HepG2 (cell line): Measurements from ENCODE around the gene REST. TPM values are rescaled to one million over a fixed set of nuclear protein-coding genes. Genes with fewer than 3 reads are reported as not detected.
A peak's percentile ranks its signal among the peaks of the same experiment; 100 is the strongest.

Experiments
- AHR ChIP-seq: IDR thresholded peaks from 2 replicates; pipeline ENCODE4 v1.6.1; 2018; ENCODE audit warnings: missing genetic modification reagents, missing compliant biosample characterization
- ATRX ChIP-seq: sonication (generic); formaldehyde crosslinking; IDR thresholded peaks from 2 replicates; pipeline ENCODE4 v1.4.0; 2020; ENCODE audit warnings: missing genetic modification reagents, borderline replicate concordance
- CEBPB ChIP-seq: IDR thresholded peaks from 2 replicates; pipeline ENCODE4 v1.6.1; 2011; ENCODE audit warnings: low read depth, low read length, improper control_type of control experiment, borderline replicate concordance
- CENPBD1 ChIP-seq: sonication (generic); formaldehyde crosslinking; IDR thresholded peaks from 2 replicates; pipeline ENCODE4 v1.8.0; 2022; ENCODE audit warnings: missing genetic modification reagents, low read depth, mild to moderate bottlenecking, borderline replicate concordance
- HIC2 ChIP-seq: sonication (generic); formaldehyde crosslinking; IDR thresholded peaks from 2 replicates; pipeline ENCODE4 v1.9.0; 2022; ENCODE audit warnings: low read depth, missing genetic modification reagents
- KMT2A ChIP-seq: sonication (generic); formaldehyde crosslinking; IDR thresholded peaks from 2 replicates; pipeline ENCODE4 v1.4.0; 2020; ENCODE audit warnings: missing genetic modification reagents
- MAFG ChIP-seq: sonication (generic); formaldehyde crosslinking; IDR thresholded peaks from 2 replicates; pipeline ENCODE4 v1.5.1; 2020; ENCODE audit warnings: mild to moderate bottlenecking, missing genetic modification reagents
- MIER3 ChIP-seq: IDR thresholded peaks from 2 replicates; pipeline ENCODE4 v1.6.1; 2016; ENCODE audit warnings: missing compliant biosample characterization, borderline replicate concordance
- NFKB2 ChIP-seq: sonication (generic); formaldehyde crosslinking; IDR thresholded peaks from 2 replicates; pipeline ENCODE4 v1.4.0; 2020; ENCODE audit warnings: missing genetic modification reagents, borderline replicate concordance
- SOX5 ChIP-seq: IDR thresholded peaks from 2 replicates; pipeline ENCODE4 v1.6.1; 2016; ENCODE audit warnings: borderline replicate concordance
- SP4 ChIP-seq: sonication (generic); formaldehyde crosslinking; IDR thresholded peaks from 2 replicates; pipeline ENCODE4 v1.8.1; 2023; ENCODE audit warnings: mild to moderate bottlenecking, missing genetic modification reagents
- ZMAT3 ChIP-seq: sonication (generic); formaldehyde crosslinking; conservative IDR thresholded peaks from 2 replicates; pipeline ENCODE4 v1.7.0; 2021; ENCODE audit warnings: missing genetic modification reagents
- ZMYM4 ChIP-seq: sonication (generic); formaldehyde crosslinking; IDR thresholded peaks from 2 replicates; pipeline ENCODE4 v1.8.1; 2023; ENCODE audit warnings: mild to moderate bottlenecking, missing genetic modification reagents
- ZNF276 ChIP-seq: sonication (generic); formaldehyde crosslinking; IDR thresholded peaks from 2 replicates; pipeline ENCODE4 v1.4.0; 2020; ENCODE audit warnings: mild to moderate bottlenecking, low read depth, missing genetic modification reagents
- ZNF282 ChIP-seq: fragments of 450-650 bp; IDR thresholded peaks from 2 replicates; pipeline ENCODE4 v1.6.1; 2018; ENCODE audit not compliant: partially characterized antibody
- polyA plus RNA-seq, 8 experiments: library from polyadenylated mRNA; depleted of rRNA in 3 of 8; stranded (reverse) in 7 of 8; unstranded in 1 of 8; fragments of >200 nt; fragmentation: Illumina TruSeq in 4 of 8; extraction: Trizol in 4 of 8; gene quantifications; 2 replicates each; pipeline versions ENCODE4 v1.2.1 to v1.2.3, GENCODE V29; 2011 to 2016; ENCODE audit warnings: low read depth in 4 of 8, missing spikeins in 1 of 8, mixed read lengths in 1 of 8; ENCODE audit not compliant: insufficient read depth in 1 of 8
- total RNA-seq, 5 experiments: library from RNA; depleted of rRNA; stranded (reverse); fragments of >200 nt; fragmentation: Illumina TruSeq; extraction: Trizol; gene quantifications; 2 replicates each; pipeline ENCODE4 v1.2.3, GENCODE V29; 2016; ENCODE audit warnings: low read depth in 1 of 5
- TF ChIP-seq, protein P1 (sequence below): sonication (generic); formaldehyde crosslinking; conservative IDR thresholded peaks from 2 replicates; pipeline ENCODE4 v1.4.0; 2020; ENCODE audit warnings: missing genetic modification reagents
- TF ChIP-seq, protein P2 (sequence below): sonication (generic); formaldehyde crosslinking; conservative IDR thresholded peaks from 2 replicates; pipeline ENCODE4 v1.4.0; 2020; ENCODE audit warnings: mild to moderate bottlenecking, missing genetic modification reagents, moderate library complexity
- TF ChIP-seq, protein P3 (sequence below): sonication (generic); formaldehyde crosslinking; IDR thresholded peaks from 2 replicates; pipeline ENCODE4 v1.8.0; 2022; ENCODE audit warnings: low read depth, missing genetic modification reagents

REST gene
- total and polyA plus RNA-seq, 2 of the 13 experiments (the other 11 are each of a cell fraction or from before 2014, with no cell fraction given), result 12.7 to 22.4 TPM

- TF ChIP-seq, protein P1, sequence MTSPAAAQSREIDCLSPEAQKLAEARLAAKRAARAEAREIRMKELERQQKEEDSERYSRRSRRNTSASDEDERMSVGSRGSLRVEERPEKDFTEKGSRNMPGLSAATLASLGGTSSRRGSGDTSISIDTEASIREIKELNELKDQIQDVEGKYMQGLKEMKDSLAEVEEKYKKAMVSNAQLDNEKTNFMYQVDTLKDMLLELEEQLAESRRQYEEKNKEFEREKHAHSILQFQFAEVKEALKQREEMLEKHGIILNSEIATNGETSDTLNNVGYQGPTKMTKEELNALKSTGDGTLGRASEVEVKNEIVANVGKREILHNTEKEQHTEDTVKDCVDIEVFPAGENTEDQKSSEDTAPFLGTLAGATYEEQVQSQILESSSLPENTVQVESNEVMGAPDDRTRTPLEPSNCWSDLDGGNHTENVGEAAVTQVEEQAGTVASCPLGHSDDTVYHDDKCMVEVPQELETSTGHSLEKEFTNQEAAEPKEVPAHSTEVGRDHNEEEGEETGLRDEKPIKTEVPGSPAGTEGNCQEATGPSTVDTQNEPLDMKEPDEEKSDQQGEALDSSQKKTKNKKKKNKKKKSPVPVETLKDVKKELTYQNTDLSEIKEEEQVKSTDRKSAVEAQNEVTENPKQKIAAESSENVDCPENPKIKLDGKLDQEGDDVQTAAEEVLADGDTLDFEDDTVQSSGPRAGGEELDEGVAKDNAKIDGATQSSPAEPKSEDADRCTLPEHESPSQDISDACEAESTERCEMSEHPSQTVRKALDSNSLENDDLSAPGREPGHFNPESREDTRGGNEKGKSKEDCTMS (CRISPR knock-in tag), result no peak
- TF ChIP-seq MAFG, result no peak
- TF ChIP-seq, protein P2, sequence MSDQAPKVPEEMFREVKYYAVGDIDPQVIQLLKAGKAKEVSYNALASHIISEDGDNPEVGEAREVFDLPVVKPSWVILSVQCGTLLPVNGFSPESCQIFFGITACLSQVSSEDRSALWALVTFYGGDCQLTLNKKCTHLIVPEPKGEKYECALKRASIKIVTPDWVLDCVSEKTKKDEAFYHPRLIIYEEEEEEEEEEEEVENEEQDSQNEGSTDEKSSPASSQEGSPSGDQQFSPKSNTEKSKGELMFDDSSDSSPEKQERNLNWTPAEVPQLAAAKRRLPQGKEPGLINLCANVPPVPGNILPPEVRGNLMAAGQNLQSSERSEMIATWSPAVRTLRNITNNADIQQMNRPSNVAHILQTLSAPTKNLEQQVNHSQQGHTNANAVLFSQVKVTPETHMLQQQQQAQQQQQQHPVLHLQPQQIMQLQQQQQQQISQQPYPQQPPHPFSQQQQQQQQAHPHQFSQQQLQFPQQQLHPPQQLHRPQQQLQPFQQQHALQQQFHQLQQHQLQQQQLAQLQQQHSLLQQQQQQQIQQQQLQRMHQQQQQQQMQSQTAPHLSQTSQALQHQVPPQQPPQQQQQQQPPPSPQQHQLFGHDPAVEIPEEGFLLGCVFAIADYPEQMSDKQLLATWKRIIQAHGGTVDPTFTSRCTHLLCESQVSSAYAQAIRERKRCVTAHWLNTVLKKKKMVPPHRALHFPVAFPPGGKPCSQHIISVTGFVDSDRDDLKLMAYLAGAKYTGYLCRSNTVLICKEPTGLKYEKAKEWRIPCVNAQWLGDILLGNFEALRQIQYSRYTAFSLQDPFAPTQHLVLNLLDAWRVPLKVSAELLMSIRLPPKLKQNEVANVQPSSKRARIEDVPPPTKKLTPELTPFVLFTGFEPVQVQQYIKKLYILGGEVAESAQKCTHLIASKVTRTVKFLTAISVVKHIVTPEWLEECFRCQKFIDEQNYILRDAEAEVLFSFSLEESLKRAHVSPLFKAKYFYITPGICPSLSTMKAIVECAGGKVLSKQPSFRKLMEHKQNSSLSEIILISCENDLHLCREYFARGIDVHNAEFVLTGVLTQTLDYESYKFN (CRISPR knock-in tag), result no peak
- TF ChIP-seq AHR, result no peak
- no peak for TF ChIP-seq MIER3 (CRISPR knock-in tag)
- 0 out of 2 replicates have a peak, but pooled peaks have one; percentile 57 for TF ChIP-seq ZMAT3
- TF ChIP-seq ZNF282, result no peak
- TF ChIP-seq KMT2A (CRISPR knock-in tag), result peak; percentile 75; the same call in 1 of the 2 replicates
- peak; percentile 58; the same call in 1 of the 2 replicates for TF ChIP-seq NFKB2
- TF ChIP-seq SOX5 (CRISPR knock-in tag), result peak; percentile 27; the same call in 1 of the 2 replicates
- TF ChIP-seq ZMYM4, result peak; percentile 50; the same call in 1 of the 2 replicates
- TF ChIP-seq HIC2 (CRISPR knock-in tag), result no peak
- no peak for TF ChIP-seq SP4
- TF ChIP-seq ATRX, result no peak
- TF ChIP-seq ZNF276 (CRISPR knock-in tag), result no peak
- TF ChIP-seq CENPBD1 (CRISPR knock-in tag), result no peak
- TF ChIP-seq, protein P3, sequence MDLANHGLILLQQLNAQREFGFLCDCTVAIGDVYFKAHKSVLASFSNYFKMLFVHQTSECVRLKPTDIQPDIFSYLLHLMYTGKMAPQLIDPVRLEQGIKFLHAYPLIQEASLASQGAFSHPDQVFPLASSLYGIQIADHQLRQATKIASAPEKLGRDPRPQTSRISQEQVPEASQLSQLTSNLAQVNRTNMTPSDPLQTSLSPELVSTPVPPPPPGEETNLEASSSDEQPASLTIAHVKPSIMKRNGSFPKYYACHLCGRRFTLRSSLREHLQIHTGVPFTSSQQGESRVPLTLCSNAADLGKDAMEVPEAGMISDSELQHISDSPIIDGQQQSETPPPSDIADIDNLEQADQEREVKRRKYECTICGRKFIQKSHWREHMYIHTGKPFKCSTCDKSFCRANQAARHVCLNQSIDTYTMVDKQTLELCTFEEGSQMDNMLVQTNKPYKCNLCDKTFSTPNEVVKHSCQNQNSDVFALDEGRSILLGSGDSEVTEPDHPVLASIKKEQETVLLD (CRISPR knock-in tag), result no peak
- TF ChIP-seq CEBPB, result no peak
These were observed 71.1 kb downstream of the REST start, which contains the start of gene POLR2B (continued) for GRCh38 chr4:56978750-56979303.
